Measurements from ENCODE around the gene GPATCH11.

Gene GPATCH11

DNA sequence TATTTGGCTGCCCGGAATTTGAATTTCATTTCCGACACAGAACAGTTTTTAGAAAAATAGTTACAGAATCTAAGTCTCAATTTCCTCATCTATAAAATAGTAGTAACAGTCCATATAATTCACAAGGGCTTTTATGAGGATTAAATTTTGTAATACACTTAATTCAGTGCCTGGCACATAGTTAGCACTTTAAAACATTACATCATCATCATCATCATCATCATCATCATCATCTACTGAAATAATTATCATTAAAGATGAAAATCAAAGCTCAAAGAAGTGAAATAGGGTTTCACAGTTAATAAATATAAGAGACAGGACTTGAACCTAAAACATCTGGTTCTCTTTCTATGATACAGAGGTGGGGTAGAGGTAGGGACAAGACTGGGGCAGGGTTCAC is 13.4 kb upstream of the GPATCH11 start:
- TF ChIP-seq TAF1 (IDR thresholded peaks at IDR 0.05; ENCODE audit: borderline replicate concordance, insufficient read depth, low read length), result no peak
- TF ChIP-seq SIN3A (IDR thresholded peaks at IDR 0.05; ENCODE audit: borderline replicate concordance, insufficient read depth, low read length), result no peak
- no peak for TF ChIP-seq FOXP2 (optimal IDR thresholded peaks at IDR 0.05; ENCODE audit: borderline replicate concordance, extremely low read depth, extremely low read length, insufficient read depth)
- TF ChIP-seq, protein P1, sequence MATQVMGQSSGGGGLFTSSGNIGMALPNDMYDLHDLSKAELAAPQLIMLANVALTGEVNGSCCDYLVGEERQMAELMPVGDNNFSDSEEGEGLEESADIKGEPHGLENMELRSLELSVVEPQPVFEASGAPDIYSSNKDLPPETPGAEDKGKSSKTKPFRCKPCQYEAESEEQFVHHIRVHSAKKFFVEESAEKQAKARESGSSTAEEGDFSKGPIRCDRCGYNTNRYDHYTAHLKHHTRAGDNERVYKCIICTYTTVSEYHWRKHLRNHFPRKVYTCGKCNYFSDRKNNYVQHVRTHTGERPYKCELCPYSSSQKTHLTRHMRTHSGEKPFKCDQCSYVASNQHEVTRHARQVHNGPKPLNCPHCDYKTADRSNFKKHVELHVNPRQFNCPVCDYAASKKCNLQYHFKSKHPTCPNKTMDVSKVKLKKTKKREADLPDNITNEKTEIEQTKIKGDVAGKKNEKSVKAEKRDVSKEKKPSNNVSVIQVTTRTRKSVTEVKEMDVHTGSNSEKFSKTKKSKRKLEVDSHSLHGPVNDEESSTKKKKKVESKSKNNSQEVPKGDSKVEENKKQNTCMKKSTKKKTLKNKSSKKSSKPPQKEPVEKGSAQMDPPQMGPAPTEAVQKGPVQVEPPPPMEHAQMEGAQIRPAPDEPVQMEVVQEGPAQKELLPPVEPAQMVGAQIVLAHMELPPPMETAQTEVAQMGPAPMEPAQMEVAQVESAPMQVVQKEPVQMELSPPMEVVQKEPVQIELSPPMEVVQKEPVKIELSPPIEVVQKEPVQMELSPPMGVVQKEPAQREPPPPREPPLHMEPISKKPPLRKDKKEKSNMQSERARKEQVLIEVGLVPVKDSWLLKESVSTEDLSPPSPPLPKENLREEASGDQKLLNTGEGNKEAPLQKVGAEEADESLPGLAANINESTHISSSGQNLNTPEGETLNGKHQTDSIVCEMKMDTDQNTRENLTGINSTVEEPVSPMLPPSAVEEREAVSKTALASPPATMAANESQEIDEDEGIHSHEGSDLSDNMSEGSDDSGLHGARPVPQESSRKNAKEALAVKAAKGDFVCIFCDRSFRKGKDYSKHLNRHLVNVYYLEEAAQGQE (IDR thresholded peaks at IDR 0.05; ENCODE audit: insufficient read depth in 1 of 2, low read depth in 2 of 2, low read length in 2 of 2), result no peak
- TF ChIP-seq POLR2AphosphoS5 (IDR thresholded peaks at IDR 0.05; ENCODE audit: low read depth, low read length), result no peak

DNA sequence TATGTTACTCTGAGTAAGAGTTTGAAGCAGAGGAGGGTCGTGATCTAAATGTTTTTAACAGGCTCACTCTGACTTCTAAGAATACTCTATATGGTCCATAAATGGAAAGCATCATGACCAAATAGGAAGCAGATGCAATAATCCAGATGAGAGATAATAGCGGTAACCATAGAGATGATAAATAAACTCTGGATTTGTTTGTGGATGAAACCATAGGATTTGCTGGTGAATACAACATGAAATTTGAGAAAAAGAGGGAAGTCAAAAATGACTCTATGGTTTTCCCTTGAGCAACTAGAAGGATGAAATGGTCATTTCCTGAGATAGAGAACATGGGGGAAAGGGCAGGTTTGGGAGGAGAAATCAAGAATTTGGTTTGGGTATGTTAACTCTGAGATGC is 4.1 kb upstream of the GPATCH11 start:
- TF ChIP-seq TAF1 (IDR thresholded peaks at IDR 0.05; ENCODE audit: borderline replicate concordance, insufficient read depth, low read length) (no peak), SIN3A (IDR thresholded peaks at IDR 0.05; ENCODE audit: borderline replicate concordance, insufficient read depth, low read length) (no peak), FOXP2 (optimal IDR thresholded peaks at IDR 0.05; ENCODE audit: borderline replicate concordance, extremely low read depth, extremely low read length, insufficient read depth) (no peak), POLR2AphosphoS5 (IDR thresholded peaks at IDR 0.05; ENCODE audit: low read depth, low read length) (no peak)
- TF ChIP-seq, protein P1 (IDR thresholded peaks at IDR 0.05; ENCODE audit: insufficient read depth in 1 of 2, low read depth in 2 of 2, low read length in 2 of 2), result no peak

DNA sequence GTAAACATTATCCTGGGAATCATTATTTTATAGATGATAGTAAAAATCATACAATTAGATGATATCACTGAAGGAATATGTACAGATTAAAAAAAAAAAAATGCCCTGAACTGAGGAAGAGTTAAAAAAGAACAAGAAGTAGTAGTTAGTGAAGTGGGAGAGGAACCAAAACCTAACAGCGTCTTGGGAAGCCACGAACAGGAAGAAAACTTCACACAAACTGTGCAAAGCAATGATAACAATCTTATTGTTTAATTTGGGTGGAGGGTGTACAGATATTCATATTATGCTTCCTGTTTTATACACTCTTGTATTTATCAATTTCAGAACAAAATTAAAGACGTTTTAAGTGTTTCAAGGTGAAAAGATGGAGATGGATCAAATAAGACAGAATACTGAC is 3.6 kb upstream of the GPATCH11 start:
- TF ChIP-seq TAF1 (IDR thresholded peaks at IDR 0.05; ENCODE audit: borderline replicate concordance, insufficient read depth, low read length), result no peak
- TF ChIP-seq FOXP2 (optimal IDR thresholded peaks at IDR 0.05; ENCODE audit: borderline replicate concordance, extremely low read depth, extremely low read length, insufficient read depth), result no peak
- TF ChIP-seq, protein P1 (IDR thresholded peaks at IDR 0.05; ENCODE audit: insufficient read depth in 1 of 2, low read depth in 2 of 2, low read length in 2 of 2), result no peak
- no peak for TF ChIP-seq POLR2AphosphoS5 (IDR thresholded peaks at IDR 0.05; ENCODE audit: low read depth, low read length)
- no peak for TF ChIP-seq SIN3A (IDR thresholded peaks at IDR 0.05; ENCODE audit: borderline replicate concordance, insufficient read depth, low read length)

DNA sequence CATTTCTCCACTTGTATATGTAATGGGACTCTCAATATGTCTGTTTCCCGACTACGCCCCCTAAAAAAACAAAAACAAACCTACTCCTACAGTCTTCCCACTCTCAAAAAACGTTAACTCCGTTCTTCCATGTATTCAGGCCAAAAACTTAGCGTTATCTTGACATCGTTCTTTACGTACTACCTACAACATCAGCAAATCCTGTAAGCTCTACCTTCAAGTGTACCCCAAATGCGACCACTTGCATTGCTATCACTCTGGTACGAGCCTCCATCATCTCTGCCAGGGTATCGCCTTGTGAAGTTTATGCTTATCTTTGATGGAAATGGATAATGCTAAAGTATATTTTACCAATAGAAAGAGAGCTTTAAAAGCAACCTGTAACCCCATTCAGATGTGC is 479 bp downstream of the GPATCH11 start:
- TF ChIP-seq SIN3A (IDR thresholded peaks at IDR 0.05; ENCODE audit: borderline replicate concordance, insufficient read depth, low read length) (no peak), POLR2AphosphoS5 (IDR thresholded peaks at IDR 0.05; ENCODE audit: low read depth, low read length) (no peak), FOXP2 (optimal IDR thresholded peaks at IDR 0.05; ENCODE audit: borderline replicate concordance, extremely low read depth, extremely low read length, insufficient read depth) (no peak), TAF1 (IDR thresholded peaks at IDR 0.05; ENCODE audit: borderline replicate concordance, insufficient read depth, low read length) (no peak)
- TF ChIP-seq, protein P1 (IDR thresholded peaks at IDR 0.05; ENCODE audit: insufficient read depth in 1 of 2, low read depth in 2 of 2, low read length in 2 of 2), result no peak

DNA sequence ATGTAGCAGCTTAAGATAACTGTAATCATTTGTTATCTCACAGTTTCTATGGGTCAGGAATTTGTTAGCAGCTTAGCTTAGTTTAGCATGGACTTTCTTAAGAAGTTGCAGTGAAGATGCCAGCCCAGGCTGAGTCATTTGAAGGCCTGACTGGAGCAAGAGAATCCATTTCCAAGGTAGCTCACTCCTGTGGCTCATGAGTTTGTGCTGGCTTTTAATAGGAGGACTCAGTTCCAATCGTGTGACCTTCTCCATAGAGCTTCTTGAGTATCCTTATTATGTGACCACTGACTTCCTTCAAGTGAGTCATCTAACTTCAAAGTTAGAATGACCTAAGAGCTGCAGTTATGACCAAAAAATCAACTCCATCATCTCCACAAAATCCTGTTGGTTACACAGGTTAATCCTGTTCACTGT is 1.4 kb downstream of the GPATCH11 start:
- TF ChIP-seq FOXP2 (optimal IDR thresholded peaks at IDR 0.05; ENCODE audit: borderline replicate concordance, extremely low read depth, extremely low read length, insufficient read depth) (no peak), POLR2AphosphoS5 (IDR thresholded peaks at IDR 0.05; ENCODE audit: low read depth, low read length) (no peak), SIN3A (IDR thresholded peaks at IDR 0.05; ENCODE audit: borderline replicate concordance, insufficient read depth, low read length) (no peak), TAF1 (IDR thresholded peaks at IDR 0.05; ENCODE audit: borderline replicate concordance, insufficient read depth, low read length) (no peak)
- TF ChIP-seq, protein P1 (IDR thresholded peaks at IDR 0.05; ENCODE audit: insufficient read depth in 1 of 2, low read depth in 2 of 2, low read length in 2 of 2), result no peak
